HL-60 (cell line): Measurements from ENCODE around the gene RAB11B.

Experiments used
- DNase-seq, 2 experiments: peaks; one replicate each; pipeline ENCODE4 v3.0.0-alpha.2; 2010 to 2020; ENCODE audit warnings: low read depth in 1 of 2, low spot score in 1 of 2
- H3K27ac ChIP-seq: fragments of 250-450 bp; sonication (Bioruptor Pico); replicated peaks from 2 replicates; pipeline ENCODE4 v1.5.1; 2020; ENCODE audit warnings: mild to moderate bottlenecking, moderate library complexity
- H3K27me3 ChIP-seq: fragments of 250-450 bp; sonication (Bioruptor Pico); 2 replicates; pipeline ENCODE4 v1.5.1; 2021; ENCODE audit warnings: mild to moderate bottlenecking, moderate library complexity; ENCODE audit not compliant: insufficient read depth, poor library complexity, severe bottlenecking
- H3K4me3 ChIP-seq: replicated peaks from 2 replicates; pipeline ENCODE4 v1.5.1; 2011; ENCODE audit warnings: mild to moderate bottlenecking, control low read depth, low read length; ENCODE audit not compliant: insufficient read depth
- CTCF ChIP-seq: IDR thresholded peaks from one replicate; pipeline ENCODE4 v1.5.1; 2011; ENCODE audit warnings: low read length, control low read depth, inconsistent platforms; ENCODE audit not compliant: insufficient read depth
- GABPA ChIP-seq: IDR thresholded peaks from 2 replicates; pipeline ENCODE4 v1.6.1; 2012; ENCODE audit warnings: low read depth
- POLR2AphosphoS5 ChIP-seq: IDR thresholded peaks from 2 replicates; pipeline ENCODE4 v1.6.1; 2012; ENCODE audit warnings: low read depth
- REST ChIP-seq: IDR thresholded peaks from 2 replicates; pipeline ENCODE4 v1.6.1; 2012; ENCODE audit warnings: low read depth; ENCODE audit not compliant: insufficient replicate concordance
- SPI1 ChIP-seq: IDR thresholded peaks from 2 replicates; pipeline ENCODE4 v1.6.1; 2012; ENCODE audit warnings: low read depth, mild to moderate bottlenecking, borderline replicate concordance

The RAB11B gene

GRCh38 chr19:8412783-8413628 lies 22.8 kb downstream of the RAB11B start, which contains the start of gene MARCHF2:
MARCHF2 (plus strand) TSS chr19:8413305; CDS start chr19:8421841, 8,536 bp downstream.
- H3K27ac ChIP-seq: no peak within 1 kb of the TSS
- TF ChIP-seq SPI1 (no peak), CTCF (peak; percentile 34), GABPA (no peak)

GRCh38 chr19:8413629-8413995 lies 23.5 kb downstream of the RAB11B start:
- DNase-seq: no peak
- Histone ChIP-seq H3K27ac (no peak overlapping the region), H3K4me3 (peak overlapping the region; percentile 54), H3K27me3 (no peaks in the 10 kb centered on the region)
- no peak for TF ChIP-seq REST
- TF ChIP-seq GABPA: no peak
- no peak for TF ChIP-seq POLR2AphosphoS5
- TF ChIP-seq SPI1: no peak
- TF ChIP-seq CTCF: no peak

More at GRCh38 chr19:8412783-8413628, 22.8 kb downstream of the RAB11B start, which contains the start of gene MARCHF2:
- Histone ChIP-seq H3K27me3 (no peaks in the 10 kb centered on the region), H3K4me3 (peak within 1 kb of the TSS; percentile 54)
- DNase-seq: peak; percentile 91 to 95

GRCh38 chr19:8416796-8417195 lies 26.6 kb downstream of the RAB11B start:
- DNase-seq: no peak
- no peaks in the 10 kb centered on the region for H3K27me3 ChIP-seq
- TF ChIP-seq REST: no peak
- TF ChIP-seq POLR2AphosphoS5: no peak
- no peak for TF ChIP-seq CTCF
- TF ChIP-seq SPI1: no peak
- no peak for TF ChIP-seq GABPA
- H3K27ac ChIP-seq: no peak overlapping the region
- H3K4me3 ChIP-seq: no peak overlapping the region
